GM19397 (cell line): ENCODE results near the gene IMMP2L.

Experiments
- ATAC-seq: cut with Tn5 transposase; IDR thresholded peaks from one replicate; pipeline ENCODE4 v1.9.1; 2021; ENCODE audit warnings: mild to moderate bottlenecking, moderate library complexity; ENCODE audit not compliant: unreplicated experiment

Gene IMMP2L

DNA sequence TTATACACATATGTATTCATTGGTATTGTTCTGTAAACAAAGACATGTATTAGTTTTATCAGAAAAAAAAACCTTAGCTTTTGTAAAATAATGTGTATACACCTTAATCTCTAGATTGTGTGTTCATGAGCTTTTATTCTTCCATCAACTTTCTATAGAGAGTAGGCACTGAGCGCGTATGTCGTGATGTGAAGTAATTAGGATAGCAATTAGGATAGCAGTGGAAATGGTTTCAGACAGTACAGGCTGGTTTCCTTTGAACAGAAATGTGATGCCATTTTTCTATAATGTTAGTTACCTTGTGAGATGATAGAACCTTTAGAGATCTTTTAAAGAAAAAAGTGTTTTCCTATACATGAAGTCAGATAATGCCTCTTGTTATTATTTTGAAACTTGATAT, 709.0 kb downstream of the IMMP2L start:
- ATAC-seq, result no peak

GRCh38 chr7:110852156-110852940, 709.9 kb downstream of the IMMP2L start:
- ATAC-seq, result no peak

GRCh38 chr7:110850224-110850623, 712.1 kb downstream of the IMMP2L start:
- no peak for ATAC-seq

GRCh38 chr7:110842796-110843195, 719.5 kb downstream of the IMMP2L start:
- no peak for ATAC-seq

DNA sequence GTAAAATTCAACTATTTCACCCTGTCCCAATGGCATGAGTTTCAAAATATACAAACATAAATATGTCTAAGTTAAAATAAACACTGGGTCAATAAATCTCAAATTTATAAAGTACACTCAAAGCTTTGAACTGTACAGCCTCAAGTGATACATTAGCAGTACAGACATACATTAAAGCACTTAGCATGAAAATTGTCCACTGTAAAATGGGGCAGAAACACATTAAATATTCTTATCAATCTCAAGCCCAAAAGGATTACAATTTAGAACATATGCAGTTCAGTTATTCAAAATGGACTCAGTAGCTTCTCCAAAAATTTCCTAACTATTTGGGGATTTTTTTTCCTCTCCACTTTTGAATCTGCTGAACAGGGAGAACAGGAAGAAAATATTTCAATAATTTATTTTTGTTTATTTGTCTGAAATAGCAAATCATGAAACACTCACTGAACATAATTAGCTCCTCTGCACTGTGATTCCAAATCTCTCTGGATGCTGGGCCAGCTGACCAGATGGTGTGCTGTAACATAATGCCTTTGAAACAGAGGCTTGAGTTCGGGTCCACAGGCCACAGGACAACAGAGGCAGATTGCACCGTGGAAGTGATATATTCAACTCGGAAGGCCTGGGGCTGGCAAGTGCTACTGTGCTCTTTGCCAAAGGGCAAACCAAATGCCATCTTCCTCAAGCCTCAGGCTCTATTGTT, 720.3 kb downstream of the IMMP2L start:
- ATAC-seq, result no peak

DNA sequence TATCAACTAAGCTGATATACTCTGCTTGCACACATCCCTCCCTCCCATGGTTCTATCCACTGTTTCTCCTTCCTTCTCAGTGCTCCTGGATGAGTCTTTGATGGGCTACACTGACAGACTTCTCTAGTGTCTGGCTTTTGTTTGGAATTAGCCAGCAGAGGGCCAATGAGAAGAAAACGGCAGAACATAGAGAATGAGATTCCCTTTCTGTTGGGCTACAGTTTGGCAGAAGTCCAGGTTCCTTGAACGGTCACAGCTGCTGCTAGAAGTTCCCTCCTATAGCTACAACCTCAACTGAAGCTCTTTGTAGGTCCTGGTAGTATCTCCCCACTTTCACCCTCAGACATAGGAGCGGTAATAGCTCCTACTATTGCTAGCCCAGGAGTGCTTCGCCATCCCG, 722.4 kb downstream of the IMMP2L start:
- ATAC-seq, result no peak

DNA sequence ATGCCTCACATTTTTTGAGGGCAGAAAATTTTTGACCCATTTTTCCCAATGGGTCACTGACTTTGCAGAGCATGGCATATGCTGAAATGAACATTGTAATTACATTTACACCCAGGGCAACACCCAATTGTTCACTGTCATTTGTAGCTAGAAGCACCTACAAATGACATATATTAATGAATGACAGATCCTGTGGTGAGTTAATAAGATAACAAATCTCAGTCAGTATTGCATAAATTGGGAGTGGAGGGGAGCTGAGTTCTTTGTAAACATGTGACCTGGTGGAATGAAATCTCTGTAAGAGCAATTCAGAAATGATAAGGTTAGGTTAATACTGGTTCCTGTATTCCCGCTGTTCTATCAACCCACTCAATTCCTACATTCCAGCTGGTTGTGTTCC, 726.4 kb downstream of the IMMP2L start:
- ATAC-seq, result no peak

DNA sequence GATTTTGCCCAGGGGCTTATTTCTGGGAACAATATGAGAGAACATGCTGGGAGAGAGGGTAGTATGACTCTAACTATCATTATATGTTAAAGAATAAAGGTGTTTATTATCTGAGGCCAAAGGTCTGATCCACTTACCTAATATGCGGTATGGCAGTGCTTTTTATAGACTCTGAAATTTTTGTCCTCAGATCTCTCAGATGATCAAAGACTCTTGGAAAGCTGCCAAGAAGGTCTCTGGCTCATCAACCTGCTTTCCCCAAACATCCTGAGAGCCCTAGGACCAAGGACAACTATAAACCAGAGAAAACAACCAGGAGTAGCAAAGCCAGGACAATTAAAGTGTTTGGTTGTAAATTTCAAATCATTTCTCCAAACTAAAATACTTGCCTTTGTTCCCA, 727.1 kb downstream of the IMMP2L start:
- ATAC-seq, result no peak

GRCh38 chr7:110831419-110831818, 730.9 kb downstream of the IMMP2L start:
- no peak for ATAC-seq

DNA sequence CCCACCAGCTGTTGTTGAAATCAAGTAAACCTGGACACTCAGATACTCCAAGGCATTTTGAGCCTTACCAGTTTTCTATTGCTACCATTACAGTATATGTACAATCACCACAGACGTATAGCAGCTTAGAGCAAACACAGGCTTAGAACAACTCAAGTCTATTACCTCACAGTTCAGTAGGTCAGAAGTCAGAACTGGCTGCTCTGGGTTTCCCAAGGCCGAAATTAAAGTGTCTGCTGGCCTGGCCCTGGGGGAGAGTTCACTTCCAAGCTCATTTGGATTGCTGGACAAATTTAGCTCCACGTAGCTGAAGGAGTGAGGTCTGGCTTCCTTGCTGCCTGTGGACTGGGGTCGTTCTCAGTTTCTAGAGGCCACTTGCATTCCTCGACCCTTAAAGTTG, 731.5 kb downstream of the IMMP2L start:
- ATAC-seq, result no peak

- ATAC-seq, result no peak
Measured at GRCh38 chr7:110827936-110828335, 734.4 kb downstream of the IMMP2L start.

DNA sequence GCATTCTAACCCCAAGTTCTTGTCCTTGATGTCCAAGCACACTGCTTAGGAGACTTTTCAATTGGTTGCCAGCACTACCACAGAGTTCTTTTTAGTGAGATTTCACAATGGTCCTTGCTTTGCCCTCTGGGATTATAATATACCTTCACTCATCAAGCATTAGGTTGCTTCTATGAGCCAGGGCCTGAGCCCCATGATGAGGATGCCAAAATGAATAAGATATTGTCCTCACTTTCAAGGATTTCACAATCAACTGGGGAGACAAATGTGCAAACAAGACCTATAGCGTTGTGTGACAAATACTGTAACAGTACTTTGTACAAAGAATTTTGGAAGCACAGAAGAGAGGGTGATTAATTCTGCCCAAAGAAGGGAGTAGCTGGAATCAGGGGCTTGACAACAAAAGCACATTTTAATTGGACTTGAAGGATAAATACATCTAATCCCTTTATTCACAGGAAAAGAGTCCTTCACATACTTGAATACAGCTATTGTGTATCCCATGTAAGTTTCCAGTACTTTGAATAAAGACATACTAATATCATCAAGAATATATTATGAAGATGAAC, 734.9 kb downstream of the IMMP2L start:
- ATAC-seq, result no peak

DNA sequence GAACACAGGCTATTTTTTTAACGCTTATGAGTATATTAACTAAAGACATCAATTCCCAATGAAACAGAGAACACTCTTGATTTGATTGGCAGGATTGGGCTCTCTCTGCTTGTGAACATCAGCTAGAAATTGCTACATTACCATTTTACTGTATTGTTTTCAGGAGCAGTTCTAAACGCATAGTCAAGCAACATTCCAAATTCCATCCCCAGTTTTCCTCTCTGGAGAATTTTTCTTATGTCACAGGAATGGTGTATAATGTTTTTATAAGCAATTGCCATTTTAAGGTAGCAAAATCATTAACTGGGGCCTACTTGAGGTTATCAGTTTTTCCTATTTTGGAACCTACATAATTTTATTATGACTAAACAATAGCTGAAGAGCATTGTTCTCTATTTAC, 748.3 kb downstream of the IMMP2L start:
- no peak for ATAC-seq

DNA sequence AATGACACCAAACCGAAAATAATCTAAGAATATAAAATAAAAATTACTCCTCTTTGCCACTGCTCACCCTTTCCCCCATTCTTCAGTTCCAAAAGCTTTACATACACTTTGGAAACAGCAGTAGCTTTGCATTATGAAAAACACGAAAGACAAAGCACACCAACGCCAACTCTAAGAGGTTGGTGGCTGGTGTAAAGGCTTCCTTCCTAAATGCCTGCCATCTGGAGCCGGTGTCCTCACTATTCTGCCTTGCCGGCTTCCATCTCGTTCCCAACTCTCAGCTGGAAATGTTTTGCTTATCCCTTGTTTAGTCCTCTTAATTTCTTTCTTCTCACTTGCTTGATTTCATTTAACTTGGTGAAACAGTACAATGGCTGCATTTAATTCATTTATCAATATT, 752.5 kb downstream of the IMMP2L start:
- no peak for ATAC-seq

DNA sequence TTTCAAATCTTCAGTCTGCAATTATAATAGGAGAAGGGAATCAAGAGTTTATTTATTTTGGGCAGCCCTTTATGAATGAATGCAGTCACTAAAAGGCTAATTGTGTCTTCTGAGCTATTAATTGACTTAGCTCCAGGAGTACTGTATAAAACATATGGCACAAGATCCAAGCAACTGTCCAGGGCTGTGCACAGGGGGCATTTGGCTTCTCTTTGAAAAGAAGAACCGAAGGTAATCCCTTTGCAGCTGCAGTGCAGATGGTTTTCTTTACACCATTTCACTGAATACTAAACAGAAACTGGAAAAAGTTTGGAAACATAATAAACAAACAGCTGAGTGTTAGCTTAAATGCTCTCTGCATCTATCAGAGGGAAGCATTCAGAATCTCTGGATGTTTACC, 753.9 kb downstream of the IMMP2L start:
- no peak for ATAC-seq

- no peak for ATAC-seq
Measured at GRCh38 chr7:110804501-110804900, 757.8 kb downstream of the IMMP2L start.

DNA sequence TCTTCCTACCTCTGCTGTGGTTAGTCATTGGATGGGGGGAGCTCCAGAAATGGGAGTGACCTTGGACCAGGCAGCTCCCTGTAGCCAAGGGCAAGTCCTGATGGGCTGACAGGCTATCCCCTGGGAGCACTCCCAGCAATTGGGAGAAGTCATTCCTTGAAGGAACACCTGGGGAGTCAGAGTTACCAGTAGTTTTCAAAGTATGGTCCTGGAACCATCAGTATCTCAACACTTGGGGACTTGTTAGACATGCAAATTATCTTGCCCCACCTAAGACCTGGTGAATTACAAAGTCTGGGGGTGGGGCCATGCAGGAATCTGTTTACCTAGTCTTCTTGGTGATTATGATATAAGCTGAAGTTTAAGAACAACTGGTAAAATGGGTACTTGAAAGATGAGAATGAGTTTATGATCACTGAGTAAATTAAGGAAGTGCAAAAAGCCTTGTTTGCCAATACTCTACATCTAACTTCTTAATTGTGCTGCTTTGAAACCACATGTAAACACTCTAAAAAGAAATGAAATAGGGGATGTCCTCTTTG, 758.6 kb downstream of the IMMP2L start:
- ATAC-seq, result no peak

DNA sequence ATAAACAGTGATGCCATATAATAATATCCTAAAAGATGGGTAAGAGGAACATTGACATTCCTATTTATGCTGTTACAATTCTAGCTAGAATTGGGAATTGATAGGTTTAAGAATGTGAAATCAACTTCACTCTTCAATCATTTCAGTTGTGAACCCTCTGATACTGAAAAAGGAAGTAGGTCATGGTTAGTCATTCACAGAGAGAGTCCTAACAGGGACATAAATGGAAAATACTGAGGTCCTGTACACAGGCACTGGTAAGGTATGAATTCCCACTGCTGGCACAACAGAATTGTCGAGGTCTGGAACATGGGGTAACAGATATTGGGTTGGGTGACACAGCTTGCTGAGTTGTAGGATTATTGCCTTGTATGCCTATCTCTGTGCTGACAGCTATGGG, 760.8 kb downstream of the IMMP2L start:
- ATAC-seq, result no peak

GRCh38 chr7:110800984-110801383, 761.3 kb downstream of the IMMP2L start:
- no peak for ATAC-seq

DNA sequence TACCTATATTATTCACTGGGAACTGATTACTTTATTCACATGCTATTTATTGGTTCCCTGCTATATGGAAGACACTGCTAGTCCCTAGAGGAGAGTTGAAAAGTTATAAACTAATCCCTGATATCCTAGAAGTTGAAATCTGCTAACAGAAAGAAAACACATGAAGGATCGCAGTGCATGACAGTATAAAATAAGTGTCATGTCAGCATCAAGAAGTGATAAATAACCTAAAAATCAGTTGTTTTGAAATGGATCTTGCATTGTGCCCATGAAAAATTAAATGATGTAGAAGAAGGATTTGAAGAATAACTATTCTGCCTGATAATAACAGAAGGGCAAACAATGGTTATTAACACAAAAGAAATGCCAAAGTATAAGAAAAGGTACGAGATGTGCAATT, 764.6 kb downstream of the IMMP2L start:
- ATAC-seq, result no peak

DNA sequence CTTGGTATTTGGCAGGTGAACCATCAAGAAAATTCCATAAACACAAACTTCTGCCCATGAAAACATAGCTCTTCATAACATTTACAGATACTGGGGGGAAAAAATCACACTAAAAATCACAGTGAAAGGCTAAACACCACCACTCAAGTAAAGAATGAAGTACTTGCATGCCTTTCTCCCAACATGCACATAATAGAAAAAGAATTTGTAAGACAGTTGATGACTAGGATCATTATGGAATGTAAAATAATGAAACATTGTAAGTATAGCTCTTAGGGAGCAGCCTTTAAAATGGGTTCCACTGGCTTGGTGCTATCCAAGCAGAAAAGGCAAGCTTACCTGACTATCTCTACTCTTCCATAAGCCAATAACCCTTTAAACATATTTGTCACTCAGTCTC, 771.3 kb downstream of the IMMP2L start:
- no peak for ATAC-seq
